MCF 10A (cell line): ENCODE data around the gene BTBD1. TPM values are rescaled to one million over a fixed set of nuclear protein-coding genes. Genes with fewer than 3 reads are reported as not detected.
A peak's percentile ranks its signal among the peaks of the same experiment; 100 is the strongest.

Experiments
- Bru-seq: library from RNA; stranded (reverse); fragments of 400-500 nt; gene quantifications from one replicate; lab custom pipeline; 2021; lab: Mats Ljungman, UMichigan
- BruChase-seq, 2 experiments: library from RNA; stranded (reverse); fragments of 400-500 nt; gene quantifications; one replicate each; lab custom pipeline; 2021; lab: Mats Ljungman, UMichigan
- BruUV-seq: library from RNA; stranded (reverse); fragments of 400-500 nt; replicated peaks from 2 replicates; lab custom pipeline; 2021; lab: Mats Ljungman, UMichigan
- CTCF ChIA-PET: fragments of 300-600 bp; sonication (Branson Sonifier 250); formaldehyde crosslinking; extraction: SDS; loops from one replicate; lab custom pipeline; 2021; ENCODE audit warnings: antibody characterized with exemption, inconsistent platforms; lab: Yijun Ruan, JAX
- POLR2A ChIA-PET: fragments of 300-600, 350-650 bp; sonication (Branson Sonifier 250); formaldehyde crosslinking; extraction: SDS; loops from one replicate; lab custom pipeline; 2020; ENCODE audit warnings: antibody characterized with exemption, inconsistent platforms; lab: Yijun Ruan, JAX
- DNase-seq: peaks from one replicate; pipeline ENCODE4 v3.0.0-alpha.2; 2018; ENCODE audit not compliant: unreplicated experiment
- H3K27ac Mint-ChIP-seq: one replicate; pipeline ENCODE4 v1.8.0; 2022; ENCODE audit warnings: mild to moderate bottlenecking, low read depth, mixed read lengths; ENCODE audit not compliant: unreplicated experiment
- H3K27me3 Mint-ChIP-seq: one replicate; pipeline ENCODE4 v1.8.0; 2022; ENCODE audit warnings: mixed read lengths; ENCODE audit not compliant: insufficient read depth, unreplicated experiment
- H3K36me3 Mint-ChIP-seq: one replicate; pipeline ENCODE4 v1.8.0; 2022; ENCODE audit warnings: mild to moderate bottlenecking, moderate library complexity, mixed read lengths; ENCODE audit not compliant: insufficient read depth, unreplicated experiment
- H3K4me1 Mint-ChIP-seq: one replicate; pipeline ENCODE4 v1.8.0; 2022; ENCODE audit warnings: mixed read lengths; ENCODE audit not compliant: insufficient read depth, unreplicated experiment
- H3K4me3 Mint-ChIP-seq: one replicate; pipeline ENCODE4 v1.8.0; 2022; ENCODE audit warnings: mild to moderate bottlenecking, moderate library complexity, mixed read lengths; ENCODE audit not compliant: unreplicated experiment
- H3K9me3 Mint-ChIP-seq: one replicate; pipeline ENCODE4 v1.8.0; 2022; ENCODE audit warnings: mixed read lengths; ENCODE audit not compliant: unreplicated experiment
- intact Hi-C: fragments of 100-400 bp; cut with micrococcal nuclease; formaldehyde crosslinking; loops from 2 replicates; pipeline ENCODE4 v1.14.1; 2022
- long read RNA-seq: library from polyadenylated mRNA; stranded (forward); transcript quantifications from one replicate; pipeline ENCODE4 v2.0.0, GENCODE V29; 2022
- total RNA-seq: library from RNA; stranded (reverse); gene quantifications from 2 replicates; pipeline ENCODE4 v1.2.3, GENCODE V29; 2022
- TF ChIP-seq, protein P1 (sequence below): fragments of 200-600 bp; IDR thresholded peaks from one replicate; pipeline ENCODE4 v1.8.0; 2022; ENCODE audit warnings: antibody characterized with exemption, mild to moderate bottlenecking; ENCODE audit not compliant: unreplicated experiment

BTBD1 gene
- total RNA-seq: 42.7 and 57.0 TPM in 2 replicates
- Bru-seq, nascent RNA: percentile 89 among the genes with signal in this experiment
- BruChase-seq, experiment 1, labeled RNA remaining after a 6-hour chase: percentile 88 among the genes with signal in this experiment
- percentile 82 among the genes with signal in this experiment for BruChase-seq, experiment 2, labeled RNA remaining after a 2-hour chase
- long read RNA-seq, transcript BTBD1-201 (8 exons, 3,297 nt): major isoform, 320 of 356 reads
- long read RNA-seq, partial matches to known transcripts: 7 of 356 reads
- long read RNA-seq, other reads (novel, unspliced or antisense): 28 of 356 reads

DNA sequence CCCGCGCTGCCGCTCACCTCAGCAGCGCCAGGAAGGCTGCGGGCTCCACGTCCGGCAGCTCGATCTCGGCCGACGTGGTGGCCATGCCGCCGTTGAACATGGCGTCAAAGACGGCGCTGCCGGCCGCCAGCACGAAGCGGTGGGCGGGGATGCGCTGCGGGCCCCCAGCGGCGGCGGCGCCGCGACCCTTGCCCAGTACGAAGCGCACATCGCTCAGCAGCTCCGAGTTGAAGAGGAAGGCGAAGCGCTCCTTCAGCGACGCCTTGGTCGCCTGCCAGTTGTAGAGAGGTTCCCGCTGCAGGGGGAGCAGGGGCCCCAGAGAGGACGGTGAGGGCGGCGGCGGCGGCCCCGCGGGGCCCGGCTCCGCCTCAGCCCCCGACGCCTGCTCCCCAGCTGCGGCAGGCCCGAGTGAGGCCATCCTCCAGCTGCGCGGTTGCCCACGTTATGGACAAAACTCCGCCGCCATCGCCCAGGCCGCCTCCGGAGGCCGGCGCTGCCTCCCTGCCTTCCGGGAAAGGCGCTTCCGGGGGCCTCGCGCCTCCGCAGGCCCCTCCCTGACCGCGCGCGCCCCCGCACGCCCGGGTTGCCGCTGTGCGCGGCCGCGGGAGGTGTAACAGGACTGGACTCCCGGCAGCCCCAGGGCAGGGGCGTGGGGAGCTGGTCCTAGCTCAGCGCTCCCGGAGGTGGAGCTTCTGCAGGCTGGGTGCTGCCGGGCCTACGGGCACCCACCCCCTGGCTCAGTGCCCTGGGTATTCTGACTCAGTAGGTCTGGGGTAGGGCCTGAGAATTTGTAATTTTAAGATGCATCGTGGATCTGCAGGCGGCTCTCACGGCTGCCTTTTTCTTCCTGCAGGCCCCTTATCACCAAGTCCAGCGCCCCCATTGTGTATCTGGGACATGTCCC is at the start of gene BTBD1:
TSS of gene BTBD1 (minus strand) at position 519 of the 904 bp plus-strand sequence. CDS start at position 418, 101 bp downstream.
- Mint-ChIP-seq H3K4me3 (no peak within 1 kb of the TSS), H3K36me3 (no peaks in the 10 kb centered on the region), H3K4me1 (peaks cover 11% of the 10 kb centered on the region), H3K27ac (peak within 1 kb of the TSS; percentile 79), H3K9me3 (no peaks in the 10 kb centered on the region), H3K27me3 (no peaks in the 10 kb centered on the region)
- DNase-seq: peak; percentile 97
- intact Hi-C loops: loop anchor here (1.0 to 5.0 kb wide), 2 partner anchors 55 to 140 kb away; partner anchors contain the start of genes C15orf40 and HDGFL3
- TF ChIP-seq, protein P1, sequence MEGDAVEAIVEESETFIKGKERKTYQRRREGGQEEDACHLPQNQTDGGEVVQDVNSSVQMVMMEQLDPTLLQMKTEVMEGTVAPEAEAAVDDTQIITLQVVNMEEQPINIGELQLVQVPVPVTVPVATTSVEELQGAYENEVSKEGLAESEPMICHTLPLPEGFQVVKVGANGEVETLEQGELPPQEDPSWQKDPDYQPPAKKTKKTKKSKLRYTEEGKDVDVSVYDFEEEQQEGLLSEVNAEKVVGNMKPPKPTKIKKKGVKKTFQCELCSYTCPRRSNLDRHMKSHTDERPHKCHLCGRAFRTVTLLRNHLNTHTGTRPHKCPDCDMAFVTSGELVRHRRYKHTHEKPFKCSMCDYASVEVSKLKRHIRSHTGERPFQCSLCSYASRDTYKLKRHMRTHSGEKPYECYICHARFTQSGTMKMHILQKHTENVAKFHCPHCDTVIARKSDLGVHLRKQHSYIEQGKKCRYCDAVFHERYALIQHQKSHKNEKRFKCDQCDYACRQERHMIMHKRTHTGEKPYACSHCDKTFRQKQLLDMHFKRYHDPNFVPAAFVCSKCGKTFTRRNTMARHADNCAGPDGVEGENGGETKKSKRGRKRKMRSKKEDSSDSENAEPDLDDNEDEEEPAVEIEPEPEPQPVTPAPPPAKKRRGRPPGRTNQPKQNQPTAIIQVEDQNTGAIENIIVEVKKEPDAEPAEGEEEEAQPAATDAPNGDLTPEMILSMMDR: no peak
- POLR2A ChIA-PET: interaction anchor here (0.5 to 3.4 kb wide), 30 partner anchors 9 to 527 kb away, joined by 3 to 34 read pairs (median 4); partner anchors contain the start of genes C15orf40, RAMAC, RPS17 and WHAMM
- CTCF ChIA-PET: interaction anchor here (0.6 to 0.7 kb wide), 2 partner anchors 41 to 42 kb away, joined by 3 read pairs; no protein-coding TSS in a partner anchor
- no TSS peak for BruUV-seq

DNA sequence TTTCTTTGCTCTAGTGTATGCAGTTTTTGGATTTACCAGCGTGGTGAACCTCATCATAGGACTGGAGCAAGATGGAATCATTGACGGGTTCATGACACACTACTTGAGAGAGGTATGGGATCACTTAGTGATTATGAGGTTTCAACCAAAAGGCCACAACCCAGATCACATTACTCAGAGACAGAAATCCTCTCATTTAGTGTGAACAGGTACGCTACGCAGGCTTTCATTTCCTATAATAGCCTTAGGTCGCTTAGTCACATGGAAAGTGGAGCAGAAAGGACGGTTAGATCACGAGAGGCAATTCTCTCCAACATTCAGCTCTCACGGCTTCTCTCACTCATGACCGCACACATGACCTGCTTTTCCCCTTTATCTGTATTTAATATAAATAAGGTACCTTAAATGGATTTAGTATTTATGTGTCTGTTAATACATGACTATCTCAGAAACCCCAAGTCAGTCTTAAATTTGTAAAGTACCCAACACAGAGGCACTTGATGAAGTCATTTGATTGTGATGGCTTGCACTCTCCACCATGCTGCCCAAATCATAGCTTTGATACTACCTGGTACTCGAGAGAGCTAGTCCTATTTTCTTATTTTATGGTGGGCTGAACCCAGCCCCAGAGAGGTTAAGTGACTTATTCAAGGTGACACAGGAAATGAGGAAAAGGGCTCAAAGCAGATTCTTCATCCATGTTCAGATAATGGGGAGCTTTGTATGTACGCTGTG is 48.9 kb upstream of the BTBD1 start:
- Mint-ChIP-seq H3K27ac (no peak overlapping the region), H3K36me3 (no peaks in the 10 kb centered on the region), H3K9me3 (peaks cover 6% of the 10 kb centered on the region), H3K27me3 (no peaks in the 10 kb centered on the region), H3K4me3 (no peak overlapping the region), H3K4me1 (no peaks in the 10 kb centered on the region)
- ChIA-PET POLR2A (no interaction called here), CTCF (no interaction called here)
- DNase-seq: no peak
- intact Hi-C loops: no loop called here
- TF ChIP-seq, protein P1: no peak
- BruUV-seq: no TSS peak

DNA sequence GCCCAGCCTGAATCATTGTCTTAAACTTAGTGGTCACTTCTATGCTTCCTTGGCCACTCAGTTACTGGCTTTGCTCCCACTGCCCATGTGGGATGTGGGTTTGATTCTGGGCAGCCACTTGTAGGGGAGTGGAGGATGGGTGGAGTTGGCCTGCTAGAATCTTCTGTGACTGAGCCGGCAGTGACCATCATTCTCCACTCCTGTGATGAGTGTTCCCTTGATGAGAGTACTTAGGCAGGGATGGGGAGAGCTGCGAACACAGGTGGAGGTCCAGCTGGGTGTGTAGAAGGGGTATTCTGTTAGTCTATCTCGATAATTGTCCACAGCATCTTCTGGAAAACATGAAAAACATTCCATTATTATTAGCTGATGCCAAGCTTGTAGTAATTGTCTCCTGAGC is 48.4 kb upstream of the BTBD1 start:
- Mint-ChIP-seq H3K36me3 (no peaks in the 10 kb centered on the region), H3K27ac (no peak overlapping the region), H3K9me3 (peaks cover 9% of the 10 kb centered on the region), H3K27me3 (no peaks in the 10 kb centered on the region), H3K4me1 (no peaks in the 10 kb centered on the region), H3K4me3 (no peak overlapping the region)
- TF ChIP-seq, protein P1: no peak
- ChIA-PET POLR2A (interaction anchor here (0.6 kb wide), 1 partner anchor 88 kb away, joined by 3 read pairs; no protein-coding TSS in a partner anchor), CTCF (no interaction called here)
- intact Hi-C loops: no loop called here
- no TSS peak for BruUV-seq
- no peak for DNase-seq
